ENCODE data around the gene GOLGA6L2. TPM values are rescaled to one million over a fixed set of nuclear protein-coding genes. Genes with fewer than 3 reads are reported as not detected.

Gene GOLGA6L2
- total RNA-seq, 1 experiment from 2014 or later: not detected

Other genes with a start within 250 kb of the GOLGA6L2 start
- gene GOLGA6L26, start 113.0 kb downstream of the GOLGA6L2 start, total RNA-seq (2014; rRNA removed; shearing (Covaris generic)): not detected in 2 replicates
- not detected in 2 replicates for gene GOLGA8S, start 92.5 kb downstream of the GOLGA6L2 start, total RNA-seq (2014; rRNA removed; shearing (Covaris generic))
- gene MKRN3, start 118.4 kb upstream of the GOLGA6L2 start, total RNA-seq (2014; rRNA removed; shearing (Covaris generic)): 0.23 and 0.53 TPM in 2 replicates
- gene MAGEL2, start 200.6 kb upstream of the GOLGA6L2 start, total RNA-seq (2014; rRNA removed; shearing (Covaris generic)): not detected in 2 replicates
- not detected in 2 replicates for gene NDN, start 240.1 kb upstream of the GOLGA6L2 start, total RNA-seq (2014; rRNA removed; shearing (Covaris generic))

All from HT-29 (cell line).